Right forelimb (tissue), 1 donor: ENCODE results near the gene MAS1L.

Experiments used
- DNase-seq: peaks from one replicate; pipeline ENCODE4 v3.0.0-alpha.2; 2018

MAS1L gene

GRCh38 chr6:29509711-29510110, 22.0 kb upstream of the MAS1L start:
- DNase-seq, result no peak

GRCh38 chr6:29509239-29509638, 21.5 kb upstream of the MAS1L start:
- DNase-seq, result no peak

- no peak for DNase-seq
Observed at GRCh38 chr6:29507319-29507718, 19.6 kb upstream of the MAS1L start.

GRCh38 chr6:29506446-29507067, 18.8 kb upstream of the MAS1L start:
- no peak for DNase-seq

GRCh38 chr6:29505808-29506207, 18.1 kb upstream of the MAS1L start:
- DNase-seq, result no peak

- DNase-seq, result no peak
Observed at GRCh38 chr6:29504961-29505360, 17.2 kb upstream of the MAS1L start.

GRCh38 chr6:29502597-29502996, 14.8 kb upstream of the MAS1L start:
- DNase-seq, result no peak

- no peak for DNase-seq
Observed at GRCh38 chr6:29502181-29502580, 14.4 kb upstream of the MAS1L start.

GRCh38 chr6:29501106-29501505, 13.3 kb upstream of the MAS1L start:
- DNase-seq, result no peak

GRCh38 chr6:29500594-29500993, 12.8 kb upstream of the MAS1L start:
- DNase-seq, result no peak

- no peak for DNase-seq
Observed at GRCh38 chr6:29499704-29500103, 11.9 kb upstream of the MAS1L start.

- no peak for DNase-seq
Observed at GRCh38 chr6:29496961-29497360, 9.2 kb upstream of the MAS1L start.

GRCh38 chr6:29495571-29495970, 7.8 kb upstream of the MAS1L start:
- DNase-seq, result no peak

- no peak for DNase-seq
Observed at GRCh38 chr6:29494131-29494530, 6.4 kb upstream of the MAS1L start.

GRCh38 chr6:29493261-29493660, 5.5 kb upstream of the MAS1L start:
- DNase-seq, result no peak

- no peak for DNase-seq
Observed at GRCh38 chr6:29491574-29491973, 3.8 kb upstream of the MAS1L start.

GRCh38 chr6:29490552-29490951, 2.8 kb upstream of the MAS1L start:
- DNase-seq, result no peak

GRCh38 chr6:29490055-29490454, 2.3 kb upstream of the MAS1L start:
- DNase-seq, result no peak

GRCh38 chr6:29489286-29489685, 1.5 kb upstream of the MAS1L start:
- no peak for DNase-seq

GRCh38 chr6:29488874-29489273, 1.1 kb upstream of the MAS1L start:
- no peak for DNase-seq

GRCh38 chr6:29487131-29487530, 625 bp downstream of the MAS1L start:
- DNase-seq, result no peak

GRCh38 chr6:29486577-29486976, 1.2 kb downstream of the MAS1L start:
- no peak for DNase-seq

- DNase-seq, result no peak
Observed at GRCh38 chr6:29483735-29484134, 4.0 kb downstream of the MAS1L start.

- DNase-seq, result no peak
Observed at GRCh38 chr6:29483186-29483585, 4.6 kb downstream of the MAS1L start.

GRCh38 chr6:29479560-29479959, 8.2 kb downstream of the MAS1L start:
- DNase-seq, result no peak

- no peak for DNase-seq
Observed at GRCh38 chr6:29478740-29479139, 9.0 kb downstream of the MAS1L start.
